Measurements from ENCODE around the gene ATG13.

- TF ChIP-seq, protein P1, sequence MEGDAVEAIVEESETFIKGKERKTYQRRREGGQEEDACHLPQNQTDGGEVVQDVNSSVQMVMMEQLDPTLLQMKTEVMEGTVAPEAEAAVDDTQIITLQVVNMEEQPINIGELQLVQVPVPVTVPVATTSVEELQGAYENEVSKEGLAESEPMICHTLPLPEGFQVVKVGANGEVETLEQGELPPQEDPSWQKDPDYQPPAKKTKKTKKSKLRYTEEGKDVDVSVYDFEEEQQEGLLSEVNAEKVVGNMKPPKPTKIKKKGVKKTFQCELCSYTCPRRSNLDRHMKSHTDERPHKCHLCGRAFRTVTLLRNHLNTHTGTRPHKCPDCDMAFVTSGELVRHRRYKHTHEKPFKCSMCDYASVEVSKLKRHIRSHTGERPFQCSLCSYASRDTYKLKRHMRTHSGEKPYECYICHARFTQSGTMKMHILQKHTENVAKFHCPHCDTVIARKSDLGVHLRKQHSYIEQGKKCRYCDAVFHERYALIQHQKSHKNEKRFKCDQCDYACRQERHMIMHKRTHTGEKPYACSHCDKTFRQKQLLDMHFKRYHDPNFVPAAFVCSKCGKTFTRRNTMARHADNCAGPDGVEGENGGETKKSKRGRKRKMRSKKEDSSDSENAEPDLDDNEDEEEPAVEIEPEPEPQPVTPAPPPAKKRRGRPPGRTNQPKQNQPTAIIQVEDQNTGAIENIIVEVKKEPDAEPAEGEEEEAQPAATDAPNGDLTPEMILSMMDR (conservative IDR thresholded peaks at IDR 0.05; ENCODE audit: low read length): no peak
- TF ChIP-seq EZH2phosphoT487 (IDR thresholded peaks at IDR 0.05; ENCODE audit: borderline replicate concordance, low read depth, low read length): no peak
These were observed 14.3 kb downstream of the ATG13 start for GRCh38 chr11:46631676-46632075.
